NOMO-1 (cell line): Measurements from ENCODE around the gene TRAF3IP3.
A peak's percentile ranks its signal among the peaks of the same experiment; 100 is the strongest.
"Not testable (repeated sequence)": the region's sequence is repeated elsewhere in the genome, so short reads cannot be mapped to it uniquely, and the experiment has no call there.

Experiments
- DNase-seq, 2 experiments: peaks; one replicate each; lab custom pipeline; 2025; ENCODE audit not compliant: unreplicated experiment in 2 of 2; lab: John Stamatoyannopoulos, UW

Gene TRAF3IP3

DNA sequence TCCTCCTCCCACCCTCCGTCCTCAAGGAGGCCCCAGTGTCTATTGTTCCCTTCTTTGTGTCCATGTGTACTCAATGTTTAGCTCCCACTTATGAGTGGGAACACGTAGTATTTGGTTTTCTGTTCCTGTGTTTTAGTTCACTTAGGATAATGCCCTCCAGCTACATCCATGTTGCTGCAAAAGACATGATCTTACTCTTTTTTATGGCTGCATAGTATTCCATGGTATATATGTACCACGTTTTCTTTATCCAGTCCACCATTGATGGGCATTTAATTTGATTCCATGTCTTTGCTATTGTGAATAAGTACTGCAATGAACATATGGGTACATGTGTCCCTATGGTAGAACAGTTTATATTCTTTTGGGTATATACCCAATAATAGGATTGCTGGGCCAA is 37.9 kb downstream of the TRAF3IP3 start:
- not testable (repeated sequence) for DNase-seq

DNA sequence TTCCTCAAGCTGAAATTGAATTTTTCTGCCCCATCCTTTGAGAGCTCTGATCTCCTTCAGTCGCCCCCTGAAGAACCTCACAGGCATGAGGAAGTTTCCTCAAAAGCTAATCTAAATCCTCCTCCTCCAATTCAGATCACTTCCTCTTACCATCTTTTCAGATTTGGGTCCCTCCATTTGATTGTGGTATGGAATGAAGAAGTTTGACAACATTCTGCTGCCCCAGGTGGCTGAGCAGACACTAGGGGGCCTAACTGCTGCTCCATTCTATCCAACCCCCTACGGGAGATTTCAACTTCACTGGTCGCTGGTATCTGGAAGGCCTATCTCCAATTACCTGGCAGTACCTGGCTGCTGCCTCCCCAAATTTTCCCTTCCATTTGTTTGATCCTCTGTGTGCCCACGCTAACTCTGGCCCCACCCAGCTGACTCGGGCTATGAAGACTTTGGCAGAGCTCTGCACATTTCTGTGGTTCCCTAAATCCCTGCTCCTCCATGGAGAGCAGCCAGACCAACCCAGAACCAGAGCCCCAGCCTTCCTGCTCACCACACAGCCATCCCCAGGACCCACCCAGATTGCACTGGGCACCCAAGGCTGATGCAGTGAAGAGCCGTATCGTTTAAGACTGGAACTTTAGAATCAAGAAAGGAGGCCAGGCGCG is 42.3 kb downstream of the TRAF3IP3 start:
- DNase-seq, result peak; percentile 7 to 31

DNA sequence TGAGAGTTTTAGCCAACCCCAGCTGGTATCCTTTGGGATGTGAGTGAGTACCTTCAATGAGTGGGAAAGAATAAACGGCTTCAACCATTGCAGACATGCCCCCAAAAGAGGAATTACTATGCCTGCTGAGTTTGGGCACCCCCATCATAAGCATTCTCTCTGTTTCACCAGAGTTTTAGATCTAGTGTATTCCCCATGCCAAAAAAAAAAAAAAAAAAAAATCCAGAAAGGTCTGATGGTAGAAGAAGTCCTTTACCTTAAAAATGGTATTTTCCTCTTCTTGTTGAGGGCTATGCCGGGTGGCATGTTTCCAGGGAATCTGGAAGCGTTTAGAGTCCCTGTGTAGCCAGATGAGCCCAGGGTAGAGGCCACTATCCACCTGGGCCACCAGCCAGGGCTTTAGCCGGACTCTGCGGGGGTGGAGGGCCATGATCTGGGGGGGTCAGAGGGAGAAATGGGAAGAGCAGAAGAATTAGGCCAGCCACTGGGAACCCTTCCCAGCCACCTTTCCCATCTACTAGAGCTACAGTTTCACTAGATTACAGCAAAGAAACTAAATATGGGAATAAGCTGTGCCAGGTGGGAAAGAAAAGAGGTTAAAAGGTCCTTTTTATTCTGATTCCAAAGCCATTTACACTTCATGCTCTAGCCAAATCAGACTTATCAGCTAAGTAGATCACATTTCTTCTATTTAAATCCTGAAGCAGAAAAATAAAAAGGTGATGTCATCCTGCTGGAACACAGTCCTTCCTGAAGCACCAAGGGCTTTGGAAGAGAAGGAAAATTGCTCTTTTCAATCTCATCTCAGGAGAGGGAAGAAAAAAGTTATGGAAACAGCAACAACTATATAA is 45.4 kb downstream of the TRAF3IP3 start:
- no peak for DNase-seq

DNA sequence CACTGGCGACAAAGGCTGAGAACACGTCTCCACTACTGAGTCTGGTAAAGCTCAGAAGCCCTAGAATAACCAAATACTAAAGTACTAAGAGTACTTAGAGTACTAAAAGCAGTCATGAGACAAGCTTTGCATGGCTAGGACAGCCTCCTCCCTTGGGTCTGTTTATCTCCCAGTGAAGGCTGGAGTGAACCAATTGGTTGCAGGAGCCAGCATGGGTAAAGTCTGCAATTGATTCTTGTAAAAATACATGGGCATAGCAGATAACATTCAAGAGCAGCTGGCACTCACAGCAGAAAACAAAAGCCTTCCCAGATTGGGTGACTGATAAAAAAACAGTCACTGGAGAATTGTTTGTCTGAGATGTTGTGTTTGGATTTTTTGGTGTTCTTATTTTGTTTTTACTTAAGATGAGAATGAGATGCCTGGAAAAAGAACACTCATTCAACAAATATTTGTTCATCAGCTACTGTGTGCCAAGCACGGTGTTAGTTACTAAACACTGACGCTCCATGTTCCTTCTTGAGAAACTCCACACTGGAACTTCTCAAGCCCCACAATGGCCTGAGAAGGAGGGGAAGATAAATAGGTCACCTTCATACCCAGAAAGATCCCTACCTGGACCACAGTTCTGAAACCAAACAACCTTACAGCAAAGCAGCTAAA is 46.4 kb downstream of the TRAF3IP3 start:
- no peak for DNase-seq

DNA sequence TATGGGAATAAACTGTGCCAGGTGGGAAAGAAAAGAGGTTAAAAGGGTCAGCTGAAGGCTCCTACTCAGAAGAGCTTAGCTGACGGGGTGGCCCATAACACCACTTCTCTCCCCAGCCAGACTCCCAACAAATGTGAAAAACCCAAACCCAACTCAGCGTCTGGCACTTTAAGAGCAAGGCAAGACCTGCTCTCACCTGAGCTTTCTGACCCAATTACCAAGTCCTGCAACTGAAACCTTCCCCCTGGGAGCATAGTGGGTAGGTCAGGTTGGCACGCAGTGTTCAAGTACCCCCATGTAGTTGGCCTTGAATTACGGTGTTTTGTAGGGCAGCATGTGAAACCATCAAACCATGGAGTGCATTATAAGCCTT is 46.9 kb downstream of the TRAF3IP3 start:
- DNase-seq, result no peak

DNA sequence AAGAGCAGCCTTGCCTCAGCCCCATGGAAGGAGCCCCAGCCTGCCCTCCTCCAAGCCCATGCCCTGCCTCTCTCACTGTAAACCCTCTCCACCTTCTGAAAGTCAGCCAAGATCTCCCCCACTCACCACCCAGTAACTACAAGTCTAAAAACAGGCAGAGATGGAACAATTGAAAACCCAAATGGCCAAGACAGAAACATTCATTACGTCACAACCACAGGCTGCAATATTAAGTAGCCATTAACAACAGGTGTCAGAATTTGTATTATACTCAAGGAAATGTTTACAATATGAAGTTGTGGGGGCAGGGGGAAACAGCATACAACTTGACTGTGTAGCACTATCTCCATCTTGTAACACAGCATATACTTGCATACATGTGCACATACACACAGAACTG is 47.7 kb downstream of the TRAF3IP3 start:
- no peak for DNase-seq

DNA sequence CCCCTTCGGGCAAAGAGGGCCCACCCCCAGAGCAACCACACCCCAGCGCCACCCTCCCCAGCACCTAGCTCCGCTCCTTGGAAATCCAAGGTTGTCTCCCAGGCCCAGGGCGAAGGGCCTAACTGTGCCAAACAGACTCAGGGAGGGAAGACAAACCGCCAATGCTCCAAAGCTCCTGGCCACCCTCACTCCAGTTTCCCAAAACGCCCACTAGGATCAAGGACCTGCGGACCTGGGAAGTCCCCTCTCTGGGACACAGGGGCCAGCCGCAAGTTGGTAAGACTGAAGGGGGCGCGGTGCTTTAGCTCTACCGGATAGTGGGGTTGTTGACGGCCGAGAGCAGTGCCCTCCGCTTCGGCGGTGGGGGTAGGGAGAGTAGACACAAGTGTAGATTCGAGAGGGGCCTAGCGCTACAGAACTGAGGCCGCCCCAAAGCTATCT is 49.5 kb downstream of the TRAF3IP3 start:
- no peak for DNase-seq

DNA sequence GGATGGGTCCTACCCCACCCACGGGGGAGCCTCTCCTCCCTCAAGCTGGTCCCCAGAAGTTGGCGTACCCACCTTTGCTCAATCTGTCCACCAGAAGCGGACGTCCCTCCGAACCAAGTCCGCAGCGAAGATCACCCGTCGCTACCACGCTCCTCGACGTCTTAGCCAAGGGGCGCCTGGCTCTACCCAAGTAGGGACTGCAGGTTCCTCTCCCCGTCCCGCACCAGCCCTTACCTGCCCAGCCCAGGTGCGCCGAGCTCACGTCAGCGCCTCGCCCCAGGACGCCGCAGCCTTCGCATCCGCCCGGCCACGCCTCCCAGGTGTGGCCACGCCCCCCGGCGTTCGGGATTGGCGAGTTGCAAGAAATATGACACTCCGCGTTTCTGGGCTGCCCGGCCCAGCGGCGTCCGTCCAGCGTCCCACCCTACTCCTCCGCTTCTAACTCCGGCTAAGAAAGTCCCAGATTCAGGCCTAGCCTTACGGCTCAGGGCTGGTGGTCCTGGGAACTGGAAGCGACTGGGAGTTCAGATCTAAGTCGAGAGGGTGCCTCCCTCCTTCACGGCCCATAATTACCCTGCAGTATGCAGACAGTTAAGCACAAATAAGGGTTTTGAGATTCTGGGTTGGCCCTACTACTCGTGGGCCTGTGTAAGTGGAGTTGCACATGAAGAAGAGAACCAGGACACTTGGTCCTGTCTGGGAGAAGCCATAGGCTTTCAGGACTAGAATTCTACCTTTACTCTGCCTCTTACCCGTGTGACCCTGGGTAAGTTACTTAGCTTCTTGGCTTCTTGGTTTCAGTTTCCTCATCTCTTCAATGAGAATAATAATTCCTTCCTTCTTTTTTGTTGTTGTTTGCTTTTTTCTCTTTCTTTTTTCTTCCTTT is 50.3 kb downstream of the TRAF3IP3 start, which contains the start of gene IRF6:
Gene IRF6, minus strand, starts transcription at position 268 of the 886 bp plus-strand sequence. CDS start 4,729 bp downstream, outside the sequence.
- peak; percentile 58 to 73 for DNase-seq

DNA sequence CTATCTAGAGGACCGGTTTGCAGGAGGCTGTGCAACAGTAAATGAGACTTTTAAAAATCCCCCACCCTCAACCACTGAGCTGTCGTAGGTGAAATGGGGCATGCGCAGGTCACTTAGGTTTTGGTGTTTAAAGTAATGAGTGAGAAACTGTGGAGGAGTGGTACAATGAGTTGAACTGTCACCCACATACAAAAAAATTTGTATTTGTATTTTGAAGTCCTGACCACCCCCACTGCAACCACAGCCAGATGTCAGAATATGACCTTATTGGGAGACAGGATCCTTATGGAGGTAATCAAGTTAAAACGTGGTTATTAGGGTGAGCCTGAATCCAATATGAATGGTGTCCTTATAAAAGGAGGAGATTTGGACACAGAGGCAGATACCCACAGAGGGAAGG is 51.7 kb downstream of the TRAF3IP3 start:
- no peak for DNase-seq

DNA sequence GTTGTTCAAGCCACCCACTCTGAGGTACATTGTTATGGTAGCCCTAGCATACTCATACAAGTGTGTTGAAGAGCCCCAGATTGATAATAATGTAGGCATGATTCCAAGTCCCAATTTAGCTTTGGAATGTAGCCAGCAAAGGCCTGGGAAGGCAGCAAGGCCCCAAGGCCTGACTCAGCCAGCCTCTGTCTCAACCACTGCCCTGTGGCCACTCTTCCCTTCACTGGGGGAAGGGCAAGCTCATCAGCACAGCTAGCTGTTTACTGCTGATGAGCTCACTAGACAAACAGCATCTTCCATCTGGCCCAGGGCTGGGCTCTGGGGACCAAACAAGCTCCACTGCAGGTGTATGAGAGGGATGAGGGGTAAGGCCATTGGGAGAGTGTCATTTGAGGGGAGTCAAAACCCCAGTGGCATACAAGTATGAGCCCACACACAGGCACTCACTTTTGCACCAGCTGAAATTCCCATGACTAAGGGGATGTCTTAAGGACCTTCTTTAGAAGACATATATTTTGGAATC is 52.3 kb downstream of the TRAF3IP3 start:
- no peak for DNase-seq

DNA sequence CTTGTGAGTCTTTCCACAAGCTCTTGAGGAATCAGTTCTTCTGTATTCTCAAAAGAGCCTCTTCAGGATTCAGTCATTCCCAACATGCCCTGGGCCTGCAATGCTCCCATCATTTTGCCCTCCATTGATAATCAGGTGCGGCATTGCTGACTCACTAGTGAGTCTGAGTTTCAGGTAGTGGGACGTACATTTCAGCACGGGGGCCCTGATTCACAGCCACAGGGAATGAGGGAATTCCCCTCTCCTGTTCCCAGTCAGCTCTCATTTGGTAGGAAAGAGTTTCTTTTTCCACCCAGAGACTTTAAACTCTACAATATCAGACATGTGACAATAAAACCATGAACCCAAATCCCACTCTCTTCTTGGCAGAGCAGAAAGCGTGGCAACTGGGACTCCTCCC is 53.8 kb downstream of the TRAF3IP3 start:
- no peak for DNase-seq

DNA sequence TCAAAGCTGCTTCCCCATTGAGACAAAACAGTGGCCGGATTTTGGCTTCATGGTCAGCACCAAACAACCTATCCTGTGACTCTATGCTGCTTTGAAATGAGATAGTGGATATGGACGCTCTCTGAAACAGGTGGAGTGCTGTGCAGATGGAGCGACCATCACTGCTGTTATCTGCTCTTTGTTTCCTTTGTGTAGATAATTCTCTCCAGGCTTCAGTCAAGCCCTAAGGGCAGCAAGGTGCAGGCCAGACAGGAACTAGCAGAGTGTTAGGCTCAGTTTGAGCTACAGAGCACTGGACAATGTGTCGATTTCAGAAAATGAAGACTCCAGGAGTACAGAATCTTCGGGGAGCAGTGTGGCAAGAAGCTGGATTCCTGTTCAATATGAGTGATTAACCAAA is 54.9 kb downstream of the TRAF3IP3 start:
- no peak for DNase-seq

DNA sequence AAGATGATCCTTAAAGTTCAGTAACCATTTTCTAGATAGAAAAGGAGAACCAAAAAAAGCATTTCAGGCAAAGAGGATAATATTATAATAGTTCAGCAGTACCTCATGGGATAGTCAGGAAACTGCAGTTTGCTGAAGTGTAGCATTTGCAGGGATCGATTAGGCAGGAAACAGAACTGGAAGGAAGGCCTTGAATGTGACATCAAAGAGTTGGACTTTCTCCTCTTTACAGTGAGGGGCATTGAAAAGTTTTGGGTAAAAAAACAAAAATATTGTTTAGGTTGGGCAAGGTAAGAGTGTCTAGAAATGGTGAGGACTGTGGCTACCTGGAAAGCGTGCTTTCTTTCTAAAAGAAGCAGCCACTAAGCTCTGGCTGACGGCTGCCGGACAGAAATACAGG is 58.0 kb downstream of the TRAF3IP3 start:
- no peak for DNase-seq

DNA sequence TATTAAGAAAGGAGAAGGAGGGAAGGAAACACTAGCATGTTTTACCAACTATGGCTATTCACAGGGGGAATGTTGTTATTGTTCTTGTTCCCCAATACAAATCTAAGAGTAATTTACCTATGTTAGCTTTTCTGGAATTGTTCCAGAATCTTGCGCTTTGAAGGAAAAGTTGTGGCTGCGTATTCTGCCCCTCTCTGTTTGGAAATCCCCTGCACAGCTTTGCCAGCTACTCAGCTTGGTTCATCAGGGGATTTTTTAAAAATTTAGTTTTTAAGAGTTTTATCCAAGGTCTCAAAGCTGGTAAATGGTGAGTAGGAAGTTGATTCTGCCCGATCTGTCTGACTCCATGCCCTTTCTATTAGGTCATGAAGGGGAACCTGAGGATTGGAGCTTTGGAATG is 59.6 kb downstream of the TRAF3IP3 start:
- DNase-seq, result no peak

DNA sequence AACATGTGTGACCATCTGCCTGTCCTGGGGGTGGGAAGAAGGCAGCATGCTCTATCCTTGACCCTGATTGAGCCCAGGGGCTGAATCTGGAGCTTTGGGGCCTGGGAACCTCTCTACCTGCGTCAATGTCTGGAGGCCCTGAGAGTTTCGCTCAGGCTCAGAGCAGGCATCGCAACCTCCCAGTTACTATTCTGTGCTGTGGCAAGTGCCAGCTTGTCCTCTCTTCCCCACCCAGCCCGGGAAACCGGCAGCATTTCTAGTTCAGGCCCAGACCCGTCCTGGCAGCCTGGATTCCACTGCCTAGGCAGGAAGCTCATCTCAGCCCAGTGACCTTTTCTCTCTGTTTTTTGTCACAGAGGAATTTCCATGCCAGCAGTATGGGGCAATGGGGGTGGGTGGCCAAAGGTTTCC is 60.1 kb downstream of the TRAF3IP3 start:
- no peak for DNase-seq

DNA sequence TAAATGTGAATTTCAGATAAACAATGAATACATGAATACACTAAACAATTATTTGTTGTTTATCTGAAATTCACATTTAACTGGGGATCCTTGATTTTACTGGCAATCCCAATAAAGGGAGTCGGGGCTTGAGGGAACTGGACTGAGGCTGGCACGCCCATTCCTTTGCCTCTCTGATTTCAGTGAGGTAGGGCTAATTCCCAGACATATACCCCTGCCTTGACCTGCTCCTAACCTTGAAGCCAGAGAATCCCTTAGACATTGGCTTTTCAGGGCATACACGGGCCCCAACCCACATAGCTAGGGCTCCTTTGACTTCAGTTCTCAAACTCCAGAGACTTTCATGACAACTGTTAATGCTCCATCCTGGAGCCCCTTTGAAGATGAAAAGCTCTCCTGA is 61.1 kb downstream of the TRAF3IP3 start:
- no peak for DNase-seq

DNA sequence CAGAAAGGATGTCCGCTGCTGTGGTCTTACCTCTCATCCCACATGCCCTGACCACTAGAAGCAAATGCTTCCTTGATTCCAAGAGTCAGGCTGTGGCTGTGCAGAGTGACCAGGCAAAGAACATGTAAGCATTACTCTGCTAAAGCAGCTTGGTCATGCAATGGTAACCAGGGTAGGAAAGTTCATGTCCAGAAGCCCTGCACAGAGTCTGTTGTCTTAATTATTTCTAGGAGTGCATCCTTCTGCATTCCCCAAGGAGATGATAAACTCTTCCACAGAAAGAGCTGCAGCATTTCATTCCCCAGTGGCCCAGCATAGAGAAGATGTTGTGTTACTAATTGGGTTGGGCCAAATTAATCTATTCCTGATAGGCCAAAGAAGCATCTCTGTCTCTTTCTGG is 61.8 kb downstream of the TRAF3IP3 start:
- DNase-seq, result no peak

DNA sequence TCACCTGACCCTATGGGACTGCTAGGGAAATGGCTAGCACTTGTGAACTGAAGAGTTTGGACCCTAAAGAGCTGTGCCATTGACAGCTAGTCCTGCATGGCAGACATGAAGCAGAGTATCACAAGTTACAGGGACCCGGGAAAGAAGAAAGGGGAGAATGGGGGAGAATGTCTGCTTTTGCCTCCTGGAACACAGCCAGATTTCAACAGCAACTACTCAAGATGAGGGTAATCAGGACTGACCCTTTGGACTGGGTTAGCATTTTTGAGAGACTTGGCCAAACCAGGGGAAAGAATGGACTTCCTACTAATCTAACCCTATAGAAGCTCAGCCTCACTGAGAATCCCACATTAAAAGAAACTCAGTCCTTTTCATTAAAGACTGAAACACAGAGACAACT is 63.2 kb downstream of the TRAF3IP3 start:
- no peak for DNase-seq

DNA sequence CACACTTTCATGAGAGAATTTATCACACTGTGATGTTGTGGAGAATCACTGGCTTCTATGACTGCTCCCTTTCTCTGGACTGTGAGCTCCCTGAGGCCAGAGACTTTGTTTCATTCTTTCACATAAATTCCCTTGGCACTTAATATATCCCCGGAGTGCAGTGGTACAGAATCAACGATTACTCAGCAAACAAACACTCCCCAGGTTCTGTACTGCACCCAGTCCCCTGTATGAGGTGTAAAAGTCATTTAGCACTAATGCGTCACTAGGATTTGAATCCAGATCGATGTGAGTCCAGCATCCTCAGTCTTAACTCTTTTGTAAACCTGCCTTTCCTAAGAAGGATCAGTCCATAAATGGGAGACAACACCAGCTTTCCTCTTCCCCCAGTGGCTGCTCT is 65.1 kb downstream of the TRAF3IP3 start:
- no peak for DNase-seq

DNA sequence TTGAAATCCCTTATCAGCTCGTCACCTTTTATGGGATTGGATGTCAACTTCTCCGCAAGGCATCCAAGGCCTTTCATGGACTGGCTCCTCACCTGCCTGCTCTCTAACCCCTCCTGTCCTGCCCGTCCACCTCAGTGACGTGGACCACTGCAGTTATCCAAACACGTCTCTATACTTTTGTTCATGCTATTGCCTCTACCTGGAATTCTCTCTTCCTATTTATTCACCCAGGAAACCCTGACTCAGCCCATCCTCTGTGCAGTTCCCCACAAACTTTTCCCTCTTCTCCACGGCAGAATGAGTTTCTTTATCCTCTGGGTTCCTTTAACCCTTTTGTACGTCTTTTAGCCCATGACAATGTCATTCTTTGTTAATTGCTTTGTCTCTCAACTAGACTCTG is 66.9 kb downstream of the TRAF3IP3 start:
- no peak for DNase-seq
